Activated T-cell treated with anti-CD3 and anti-CD28 coated beads, Interleukin-2, amount 50 U/mL, for 1 hour (primary cell): ENCODE data around the gene TDRD7.

Source experiments
- DNase-seq: peaks from one replicate; pipeline ENCODE4 v3.0.0-alpha.2; 2020

Gene TDRD7

DNA sequence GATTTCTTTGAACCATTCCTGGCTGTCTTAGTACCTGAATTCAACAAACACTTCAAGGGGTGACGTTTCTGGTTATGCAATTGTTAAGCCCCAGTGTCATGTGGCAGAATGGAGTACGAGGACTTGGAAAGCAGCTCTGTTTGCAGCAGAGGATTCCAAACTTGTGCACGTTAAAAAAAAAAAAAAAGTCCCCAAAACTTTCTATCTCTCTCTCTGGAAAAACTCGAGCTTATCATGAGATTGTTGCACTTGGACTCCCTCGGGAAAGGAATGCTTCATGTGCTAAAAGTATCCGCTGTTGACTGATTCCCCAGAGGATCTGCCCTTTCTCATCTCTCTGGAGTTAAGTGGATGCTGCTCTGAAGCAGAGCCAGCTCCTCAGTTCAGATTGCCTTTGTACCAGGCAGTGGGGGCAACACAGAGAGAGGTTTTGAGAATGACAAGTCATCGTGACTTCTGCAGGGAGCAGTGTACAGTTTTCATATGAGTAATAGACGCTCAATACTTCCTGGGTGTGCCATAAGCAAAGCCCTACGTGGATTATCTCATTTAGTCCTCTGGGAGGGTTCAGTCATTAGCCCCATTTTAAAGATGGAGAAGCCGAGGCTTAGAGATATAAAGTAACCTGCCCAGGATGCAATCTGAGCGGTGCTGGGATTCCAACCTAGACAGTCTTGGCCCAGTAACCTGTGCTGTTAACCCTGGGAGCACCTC lies 117.6 kb downstream of the TDRD7 start:
- DNase-seq = no peak

DNA sequence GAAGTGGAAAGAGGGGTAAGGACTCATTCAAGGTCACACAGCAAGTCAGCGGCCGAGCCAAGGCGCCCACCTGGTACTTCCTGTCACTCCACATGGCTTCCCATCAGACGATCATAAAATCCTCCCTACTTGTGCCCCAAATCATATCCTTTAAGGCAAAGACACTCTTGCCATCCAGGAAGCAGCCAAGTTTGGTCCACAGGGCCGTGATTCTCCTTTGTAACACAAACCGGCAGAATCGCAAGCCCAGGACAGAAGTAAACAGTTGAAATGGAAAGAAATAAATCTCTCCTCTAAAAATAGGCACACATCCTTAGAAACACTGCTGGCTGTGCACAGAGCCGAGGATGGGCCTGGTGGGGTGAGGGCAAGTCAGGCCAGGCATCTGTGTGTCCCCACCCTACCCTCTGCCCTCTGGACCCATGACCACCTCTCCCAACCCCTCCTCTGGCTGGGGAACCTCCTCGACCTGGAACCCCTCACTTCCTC lies 120.0 kb downstream of the TDRD7 start:
- DNase-seq = no peak

DNA sequence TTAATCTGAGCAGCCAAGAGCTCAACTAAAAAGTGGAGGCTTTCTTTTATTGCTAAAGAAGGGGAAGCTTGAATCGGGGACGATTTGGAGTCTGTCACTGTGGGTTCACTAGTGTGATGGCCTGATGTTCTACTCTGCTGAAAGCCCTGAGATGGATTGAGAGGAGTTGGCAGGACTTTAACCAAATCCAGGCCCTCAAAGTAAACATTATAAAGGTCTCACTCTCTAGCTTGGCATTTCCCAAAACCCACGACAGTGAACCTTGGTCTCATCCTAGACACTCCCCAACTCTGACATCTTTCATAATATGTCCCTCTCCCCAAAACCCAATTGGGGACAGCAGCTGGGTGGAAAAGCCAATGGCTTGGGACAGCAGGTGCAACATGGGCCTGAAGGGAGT lies 122.3 kb downstream of the TDRD7 start:
- no peak for DNase-seq

DNA sequence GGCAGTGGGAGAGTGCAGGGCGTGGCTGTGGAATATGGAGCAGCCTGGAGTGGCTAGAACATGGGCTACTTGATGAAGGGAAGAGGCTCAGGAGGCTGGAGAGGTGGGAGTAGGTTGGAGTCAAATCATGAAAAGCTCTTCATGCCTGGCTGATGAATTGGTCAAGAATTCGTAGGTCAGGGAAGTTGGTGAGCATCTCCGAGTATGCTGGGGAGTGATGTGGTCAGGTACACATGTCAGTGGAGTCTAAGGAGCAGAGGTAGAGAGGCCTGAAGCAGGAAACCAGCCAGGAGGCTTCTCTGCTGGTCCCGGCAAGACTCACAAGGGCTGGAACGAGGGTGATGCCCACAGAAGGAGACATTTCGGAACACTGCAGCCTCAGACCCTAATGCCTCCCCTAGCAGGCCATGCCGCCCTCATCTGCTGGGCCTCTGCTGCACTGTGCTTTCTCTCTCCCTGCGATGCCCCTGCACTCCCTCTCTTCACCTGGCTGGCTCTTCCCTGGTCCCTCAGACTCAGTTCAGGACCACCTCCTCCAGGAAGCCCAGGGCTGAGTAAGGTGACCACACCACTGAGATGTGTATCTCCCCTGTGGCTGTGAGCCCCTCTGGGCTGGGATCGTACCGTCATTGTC lies 123.2 kb downstream of the TDRD7 start:
- no peak for DNase-seq

DNA sequence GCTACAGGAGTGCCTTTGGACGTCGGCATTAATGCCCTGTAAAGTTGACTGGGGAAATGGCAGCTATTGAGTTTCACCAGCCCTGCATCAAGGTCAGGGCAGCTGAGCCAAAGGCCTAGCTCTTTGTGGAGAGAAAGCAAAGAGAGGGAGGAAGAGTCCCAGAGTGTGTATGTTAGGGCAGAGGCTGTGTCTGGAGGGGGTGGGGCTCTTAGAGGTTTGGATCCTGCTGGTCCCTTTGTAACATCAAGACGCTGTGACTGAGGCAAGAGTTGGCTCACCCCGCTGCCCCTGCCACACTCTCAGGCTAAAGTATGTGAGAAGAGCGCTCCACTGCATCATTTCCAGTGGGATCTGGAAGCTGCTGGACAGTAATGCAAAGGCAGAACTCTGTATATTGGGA lies 123.9 kb downstream of the TDRD7 start:
- DNase-seq = no peak

DNA sequence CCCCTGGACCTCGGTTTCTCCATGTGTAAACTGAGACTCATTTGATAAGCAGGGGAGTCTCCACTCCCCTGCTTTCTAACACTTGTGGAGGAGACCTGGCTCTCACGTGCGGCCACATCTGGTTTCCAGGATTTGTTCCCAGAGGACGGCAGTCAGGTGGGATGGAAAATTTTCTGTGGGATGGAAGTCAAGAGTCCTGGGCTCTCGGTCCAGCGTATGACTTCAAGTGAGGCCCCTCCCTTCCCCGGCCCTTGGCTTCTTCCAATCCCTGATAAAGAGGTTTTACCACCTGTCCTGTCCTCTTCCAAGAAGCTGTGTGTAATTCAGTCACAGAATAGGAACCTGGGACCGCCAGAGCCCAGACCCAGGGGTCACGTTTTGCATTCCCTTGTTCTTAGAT lies 124.6 kb downstream of the TDRD7 start:
- no peak for DNase-seq

DNA sequence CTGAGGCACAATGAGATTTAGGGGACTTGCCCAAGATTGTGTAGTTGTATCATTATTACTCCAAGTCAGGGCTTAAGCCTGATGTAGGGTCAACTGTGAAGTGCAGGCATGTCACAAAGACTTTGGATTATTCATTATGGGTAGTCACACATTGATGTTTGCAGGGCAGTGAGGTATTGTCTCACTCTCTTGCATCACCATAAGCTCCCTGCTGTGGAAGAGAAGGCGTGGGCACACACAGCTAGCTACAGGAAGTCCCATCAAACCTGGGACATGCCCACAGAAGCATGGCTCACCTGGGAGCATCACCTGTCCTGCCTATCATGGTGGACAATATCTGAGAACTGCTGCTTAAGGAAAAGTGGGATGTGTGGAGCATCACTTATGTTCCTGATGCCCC lies 131.7 kb downstream of the TDRD7 start:
- no peak for DNase-seq

DNA sequence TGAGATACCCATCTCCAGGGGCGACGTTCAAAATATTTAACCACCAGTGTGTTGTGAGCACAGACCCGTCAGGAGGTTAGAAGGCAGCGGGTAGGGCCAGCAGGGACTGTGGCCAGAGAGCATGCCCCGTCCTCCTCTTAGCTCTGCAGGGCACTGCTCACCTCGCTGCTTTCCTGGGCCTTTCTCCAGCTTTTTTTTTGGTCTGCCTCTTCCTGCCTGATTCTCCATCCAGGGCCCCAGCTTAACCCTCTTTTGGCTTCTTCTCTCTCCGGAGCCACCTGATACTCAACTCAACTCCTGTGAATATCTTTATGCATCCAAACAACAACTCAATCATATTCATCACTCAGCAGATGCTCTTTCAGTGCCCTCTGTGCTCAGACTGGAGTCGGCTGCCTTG lies 133.6 kb downstream of the TDRD7 start:
- DNase-seq = no peak
